Measurements from ENCODE around the gene ADAM33. TPM values are rescaled to one million over a fixed set of nuclear protein-coding genes. Genes with fewer than 3 reads are reported as not detected.

Gene ADAM33
- total RNA-seq, 1 experiment from 2014 or later: 0.11 TPM

DNA sequence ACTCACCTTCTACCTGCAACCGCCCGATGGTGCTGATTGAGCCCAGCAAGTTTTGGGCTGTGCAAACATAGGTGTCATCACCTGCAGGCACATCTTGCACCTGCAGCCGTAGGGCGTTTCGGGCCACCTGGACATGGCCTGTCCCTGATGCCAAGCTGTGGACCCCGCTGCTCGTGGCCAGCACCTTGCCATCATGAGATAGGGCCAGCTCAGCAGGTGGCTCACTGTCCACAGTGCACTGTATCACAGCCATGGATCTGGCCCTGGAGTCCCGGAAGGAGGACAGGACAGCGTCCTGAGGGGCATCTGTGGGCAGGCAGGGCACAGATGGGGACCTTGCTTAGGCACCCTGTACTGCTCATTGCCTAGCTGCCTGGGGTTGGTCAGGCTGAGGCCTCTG is 10.1 kb upstream of the ADAM33 start:
- no peak overlapping the region for H3K27ac ChIP-seq (ENCODE audit: low read length)
- TF ChIP-seq EZH2 (IDR thresholded peaks at IDR 0.05; ENCODE audit: low read length, unreplicated experiment) (no peak), EZH2phosphoT487 (IDR thresholded peaks at IDR 0.05; ENCODE audit: borderline replicate concordance, low read length) (no peak)
- TF ChIP-seq, protein P1, sequence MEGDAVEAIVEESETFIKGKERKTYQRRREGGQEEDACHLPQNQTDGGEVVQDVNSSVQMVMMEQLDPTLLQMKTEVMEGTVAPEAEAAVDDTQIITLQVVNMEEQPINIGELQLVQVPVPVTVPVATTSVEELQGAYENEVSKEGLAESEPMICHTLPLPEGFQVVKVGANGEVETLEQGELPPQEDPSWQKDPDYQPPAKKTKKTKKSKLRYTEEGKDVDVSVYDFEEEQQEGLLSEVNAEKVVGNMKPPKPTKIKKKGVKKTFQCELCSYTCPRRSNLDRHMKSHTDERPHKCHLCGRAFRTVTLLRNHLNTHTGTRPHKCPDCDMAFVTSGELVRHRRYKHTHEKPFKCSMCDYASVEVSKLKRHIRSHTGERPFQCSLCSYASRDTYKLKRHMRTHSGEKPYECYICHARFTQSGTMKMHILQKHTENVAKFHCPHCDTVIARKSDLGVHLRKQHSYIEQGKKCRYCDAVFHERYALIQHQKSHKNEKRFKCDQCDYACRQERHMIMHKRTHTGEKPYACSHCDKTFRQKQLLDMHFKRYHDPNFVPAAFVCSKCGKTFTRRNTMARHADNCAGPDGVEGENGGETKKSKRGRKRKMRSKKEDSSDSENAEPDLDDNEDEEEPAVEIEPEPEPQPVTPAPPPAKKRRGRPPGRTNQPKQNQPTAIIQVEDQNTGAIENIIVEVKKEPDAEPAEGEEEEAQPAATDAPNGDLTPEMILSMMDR (conservative IDR thresholded peaks at IDR 0.05; ENCODE audit: low read depth, low read length): no peak
- POLR2A ChIA-PET (ENCODE audit: unreplicated experiment): no interaction called here
- no peaks in the 10 kb centered on the region for H3K27me3 ChIP-seq (ENCODE audit: low read length)
- CTCF ChIA-PET: no interaction called here
- H3K4me1 ChIP-seq (ENCODE audit: insufficient read depth, low read length): peaks cover 6% of the 10 kb centered on the region
- no peaks in the 10 kb centered on the region for H3K9me3 ChIP-seq (ENCODE audit: low read length)
- DNase-seq (no peak), ATAC-seq (no peak)
- H4K20me1 ChIP-seq (ENCODE audit: low read length): no peaks in the 10 kb centered on the region
- H3K9me2 ChIP-seq (replicated peaks; ENCODE audit: low read length): no peaks in the 10 kb centered on the region
- no peaks in the 10 kb centered on the region for H3K79me2 ChIP-seq (ENCODE audit: low read length)
- no peaks in the 10 kb centered on the region for H3F3A ChIP-seq (ENCODE audit: low read length, unreplicated experiment)
- no peaks in the 10 kb centered on the region for H3K36me3 ChIP-seq (ENCODE audit: low read depth, low read length)
- no peak overlapping the region for H3K4me3 ChIP-seq (ENCODE audit: low read length)
- no peak overlapping the region for H2AFZ ChIP-seq (ENCODE audit: low read length)
- intact Hi-C loops (cut with micrococcal nuclease): no loop called here
- no peak overlapping the region for H3K9ac ChIP-seq (ENCODE audit: low read length)
- no peak overlapping the region for H3K4me2 ChIP-seq (ENCODE audit: low read length)
- no TSS peak for BruUV-seq (replicated peaks)

DNA sequence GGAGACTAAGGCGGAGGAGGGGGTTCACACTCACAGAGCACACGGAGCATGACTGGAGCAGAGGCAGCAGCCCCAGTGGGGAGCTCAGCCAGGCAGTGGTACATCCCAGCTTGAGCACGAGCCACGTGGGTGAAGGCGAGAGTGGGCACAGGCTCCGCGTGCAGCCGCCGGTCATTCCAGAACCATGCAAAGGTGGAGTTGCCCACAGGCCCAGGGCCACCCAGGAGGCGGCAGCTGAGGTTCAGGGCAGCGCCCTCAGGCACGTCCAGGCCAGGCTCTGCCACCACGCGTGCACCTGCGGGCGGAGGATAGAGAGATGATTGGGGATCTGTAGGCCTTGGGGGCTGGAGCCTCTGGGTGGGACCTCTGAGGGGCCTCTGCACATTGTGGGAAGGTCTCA is 9.5 kb upstream of the ADAM33 start:
- ATAC-seq (no peak), DNase-seq (no peak)
- H4K20me1 ChIP-seq (ENCODE audit: low read length): no peaks in the 10 kb centered on the region
- H3K27me3 ChIP-seq (ENCODE audit: low read length): no peaks in the 10 kb centered on the region
- TF ChIP-seq EZH2phosphoT487 (IDR thresholded peaks at IDR 0.05; ENCODE audit: borderline replicate concordance, low read length): no peak
- TF ChIP-seq, protein P1 (conservative IDR thresholded peaks at IDR 0.05; ENCODE audit: low read depth, low read length): no peak
- no peak for TF ChIP-seq EZH2 (IDR thresholded peaks at IDR 0.05; ENCODE audit: low read length, unreplicated experiment)
- no peaks in the 10 kb centered on the region for H3K79me2 ChIP-seq (ENCODE audit: low read length)
- H3K4me3 ChIP-seq (ENCODE audit: low read length): no peak overlapping the region
- H3K4me2 ChIP-seq (ENCODE audit: low read length): no peak overlapping the region
- ChIA-PET CTCF (no interaction called here), POLR2A (ENCODE audit: unreplicated experiment) (interaction anchor here (0.7 kb wide), 1 partner anchor 15 kb away, joined by 4 read pairs; no protein-coding TSS in a partner anchor)
- H2AFZ ChIP-seq (ENCODE audit: low read length): no peak overlapping the region
- no peaks in the 10 kb centered on the region for H3K9me2 ChIP-seq (replicated peaks; ENCODE audit: low read length)
- BruUV-seq (replicated peaks): no TSS peak
- H3K9ac ChIP-seq (ENCODE audit: low read length): no peak overlapping the region
- intact Hi-C loops (cut with micrococcal nuclease): no loop called here
- no peak overlapping the region for H3K27ac ChIP-seq (ENCODE audit: low read length)
- no peaks in the 10 kb centered on the region for H3K36me3 ChIP-seq (ENCODE audit: low read depth, low read length)
- H3K4me1 ChIP-seq (ENCODE audit: insufficient read depth, low read length): peaks cover 10% of the 10 kb centered on the region
- no peaks in the 10 kb centered on the region for H3F3A ChIP-seq (ENCODE audit: low read length, unreplicated experiment)
- no peaks in the 10 kb centered on the region for H3K9me3 ChIP-seq (ENCODE audit: low read length)

DNA sequence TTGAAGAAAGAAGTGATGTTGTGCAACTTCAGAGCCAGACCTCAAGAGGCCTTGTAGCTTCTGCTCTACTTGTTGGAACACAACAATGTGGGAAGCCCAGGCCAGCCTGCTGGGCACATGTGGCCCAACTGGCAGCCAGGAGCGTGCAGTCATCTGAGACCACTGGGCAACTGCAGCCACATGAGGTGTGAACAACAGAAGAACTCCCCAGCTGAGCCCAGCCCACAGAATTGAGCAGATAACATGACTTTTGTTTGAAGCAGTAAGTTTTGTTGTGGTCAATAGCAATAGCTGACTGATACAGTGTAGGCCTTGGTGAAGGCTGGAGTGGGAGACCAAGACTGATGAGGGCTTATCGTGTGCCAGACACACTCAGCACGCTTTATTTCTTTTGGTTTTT is 8.6 kb upstream of the ADAM33 start:
- no peak overlapping the region for H3K27ac ChIP-seq (ENCODE audit: low read length)
- H3K4me3 ChIP-seq (ENCODE audit: low read length): no peak overlapping the region
- H4K20me1 ChIP-seq (ENCODE audit: low read length): no peaks in the 10 kb centered on the region
- BruUV-seq (replicated peaks): no TSS peak
- H3K9ac ChIP-seq (ENCODE audit: low read length): no peak overlapping the region
- H3K9me3 ChIP-seq (ENCODE audit: low read length): no peaks in the 10 kb centered on the region
- no peak overlapping the region for H2AFZ ChIP-seq (ENCODE audit: low read length)
- intact Hi-C loops (cut with micrococcal nuclease): no loop called here
- no peaks in the 10 kb centered on the region for H3F3A ChIP-seq (ENCODE audit: low read length, unreplicated experiment)
- ATAC-seq: no peak
- H3K9me2 ChIP-seq (replicated peaks; ENCODE audit: low read length): no peaks in the 10 kb centered on the region
- H3K79me2 ChIP-seq (ENCODE audit: low read length): no peaks in the 10 kb centered on the region
- peaks cover 10% of the 10 kb centered on the region for H3K4me1 ChIP-seq (ENCODE audit: insufficient read depth, low read length)
- no peak overlapping the region for H3K4me2 ChIP-seq (ENCODE audit: low read length)
- POLR2A ChIA-PET (ENCODE audit: unreplicated experiment): no interaction called here
- H3K36me3 ChIP-seq (ENCODE audit: low read depth, low read length): no peaks in the 10 kb centered on the region
- no peaks in the 10 kb centered on the region for H3K27me3 ChIP-seq (ENCODE audit: low read length)
- no peak for DNase-seq
- CTCF ChIA-PET: no interaction called here
- TF ChIP-seq EZH2phosphoT487 (IDR thresholded peaks at IDR 0.05; ENCODE audit: borderline replicate concordance, low read length) (no peak), EZH2 (IDR thresholded peaks at IDR 0.05; ENCODE audit: low read length, unreplicated experiment) (no peak)
- TF ChIP-seq, protein P1 (conservative IDR thresholded peaks at IDR 0.05; ENCODE audit: low read depth, low read length): no peak

All from PC-3 (cell line).